Inferior parietal cortex (tissue), 1 donor: Measurements from ENCODE around the gene ADIPOQ.
A peak's percentile ranks its signal among the peaks of the same experiment; 100 is the strongest.
"Not testable (repeated sequence)": the region's sequence is repeated elsewhere in the genome, so short reads cannot be mapped to it uniquely, and the experiment has no call there.

Experiments used
- DNase-seq: peaks from one replicate; pipeline ENCODE4 v3.0.0-alpha.2; 2016; ENCODE audit errors: extremely low spot score

The ADIPOQ gene

GRCh38 chr3:186842426-186843038 lies at the start of gene ADIPOQ:
Gene ADIPOQ (plus strand): TSS chr3:186842710. CDS start chr3:186853059, 10,349 bp downstream.
- DNase-seq, result no peak

- DNase-seq, result no peak
Measured at GRCh38 chr3:186798239-186798874, 44.2 kb upstream of the ADIPOQ start.

GRCh38 chr3:186800285-186800684 lies 42.2 kb upstream of the ADIPOQ start:
- no peak for DNase-seq

- no peak for DNase-seq
Measured at GRCh38 chr3:186802701-186803100, 39.8 kb upstream of the ADIPOQ start.

- not testable (repeated sequence) for DNase-seq
Measured at GRCh38 chr3:186803447-186803846, 39.1 kb upstream of the ADIPOQ start.

GRCh38 chr3:186806089-186807055 lies 36.1 kb upstream of the ADIPOQ start, which contains the start of gene RFC4:
Gene RFC4 (minus strand): TSS chr3:186806482. CDS start chr3:186804713, 1,769 bp downstream.
- DNase-seq, result peak; percentile 91

- DNase-seq, result no peak
Measured at GRCh38 chr3:186807231-186807630, 35.3 kb upstream of the ADIPOQ start.

GRCh38 chr3:186810336-186810996 lies 32.0 kb upstream of the ADIPOQ start:
- no peak for DNase-seq

- not testable (repeated sequence) for DNase-seq
Measured at GRCh38 chr3:186811313-186811712, 31.2 kb upstream of the ADIPOQ start.

GRCh38 chr3:186814100-186814499 lies 28.4 kb upstream of the ADIPOQ start:
- DNase-seq, result no peak

GRCh38 chr3:186815435-186815834 lies 27.1 kb upstream of the ADIPOQ start:
- DNase-seq, result no peak

GRCh38 chr3:186818516-186818915 lies 24.0 kb upstream of the ADIPOQ start:
- no peak for DNase-seq

GRCh38 chr3:186818956-186819355 lies 23.6 kb upstream of the ADIPOQ start:
- no peak for DNase-seq

GRCh38 chr3:186821429-186822387 lies 20.8 kb upstream of the ADIPOQ start:
- peak; percentile 76 for DNase-seq

- DNase-seq, result not testable (repeated sequence)
Measured at GRCh38 chr3:186822388-186822759, 20.1 kb upstream of the ADIPOQ start.

GRCh38 chr3:186823386-186823785 lies 19.1 kb upstream of the ADIPOQ start:
- DNase-seq, result no peak

GRCh38 chr3:186824430-186825139 lies 17.9 kb upstream of the ADIPOQ start:
- no peak for DNase-seq

GRCh38 chr3:186825294-186825821 lies 17.2 kb upstream of the ADIPOQ start:
- DNase-seq, result peak; percentile 35

- DNase-seq, result no peak
Measured at GRCh38 chr3:186825872-186826409, 16.6 kb upstream of the ADIPOQ start.
